HG03103 (cell line): Measurements from ENCODE around the gene ARHGAP32.

Source experiments
- ATAC-seq: cut with Tn5 transposase; IDR thresholded peaks from one replicate; pipeline ENCODE4 v1.9.1; 2021; ENCODE audit warnings: low read depth; ENCODE audit not compliant: unreplicated experiment

ARHGAP32 gene

GRCh38 chr11:128917144-128917724 is 274.9 kb downstream of the ARHGAP32 start:
- ATAC-seq = no peak

DNA sequence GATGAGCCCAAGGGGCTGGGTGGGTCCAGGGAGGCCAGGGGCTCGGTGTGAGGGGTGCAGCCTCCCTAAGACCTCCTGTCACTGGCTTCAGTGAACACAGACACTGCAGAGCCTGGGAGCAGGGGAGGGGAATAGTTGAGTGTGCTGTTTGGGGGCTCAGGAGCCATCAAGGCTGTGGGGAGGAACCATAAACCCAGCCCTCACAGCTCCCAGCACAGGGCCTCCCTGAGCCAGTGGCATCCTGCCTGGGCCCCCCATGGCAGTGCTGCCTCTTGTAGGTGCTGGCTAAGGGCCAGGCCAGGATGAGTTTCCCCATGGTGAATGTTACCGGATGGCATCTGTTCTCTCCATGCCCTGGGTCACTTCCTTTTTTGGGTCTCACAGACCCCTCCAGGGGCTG is 275.4 kb downstream of the ARHGAP32 start:
- no peak for ATAC-seq

DNA sequence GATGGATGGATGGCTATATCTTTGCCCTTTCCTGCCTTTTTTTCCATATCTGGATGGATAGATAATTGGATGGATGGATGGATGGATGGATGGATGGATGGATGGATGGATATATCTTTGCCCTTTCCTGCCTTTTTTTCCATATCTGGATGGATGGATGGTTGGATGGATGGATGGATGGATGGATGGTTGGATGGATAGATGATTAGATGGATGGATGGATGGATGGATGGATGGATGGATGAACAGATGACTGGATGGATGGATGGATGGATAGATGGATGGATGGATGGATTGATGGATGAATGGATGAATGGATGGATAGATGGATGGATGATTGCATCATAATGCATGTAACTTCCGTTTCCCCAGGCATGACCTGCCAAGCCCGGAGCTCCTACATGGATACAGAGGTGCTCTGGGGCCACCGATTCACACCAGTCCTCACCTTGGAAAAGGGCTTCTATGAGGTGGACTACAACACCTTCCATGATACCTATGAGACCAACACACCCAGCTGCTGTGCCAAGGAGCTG is 276.0 kb downstream of the ARHGAP32 start:
- ATAC-seq = no peak

DNA sequence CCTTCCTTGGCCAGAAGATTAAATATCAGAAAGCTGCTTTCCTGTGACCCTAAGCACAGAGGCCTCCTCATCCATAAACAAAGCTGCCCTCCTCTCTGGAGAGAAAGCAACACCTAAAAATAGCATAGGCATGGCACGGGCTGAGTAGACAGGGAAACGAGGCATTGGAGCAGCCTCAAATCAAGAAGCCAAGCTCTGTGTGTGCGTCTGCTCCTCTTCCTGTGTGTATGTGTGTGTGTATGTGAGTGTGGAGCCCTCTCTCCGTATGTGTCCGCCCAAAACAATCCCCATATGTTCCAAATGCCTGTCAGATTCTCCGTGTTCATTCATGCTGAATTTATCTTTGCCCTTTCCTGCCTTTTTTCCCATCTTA is 277.0 kb downstream of the ARHGAP32 start:
- ATAC-seq = no peak
